ENCODE results near the gene KRTAP2-1.

KRTAP2-1 gene

DNA sequence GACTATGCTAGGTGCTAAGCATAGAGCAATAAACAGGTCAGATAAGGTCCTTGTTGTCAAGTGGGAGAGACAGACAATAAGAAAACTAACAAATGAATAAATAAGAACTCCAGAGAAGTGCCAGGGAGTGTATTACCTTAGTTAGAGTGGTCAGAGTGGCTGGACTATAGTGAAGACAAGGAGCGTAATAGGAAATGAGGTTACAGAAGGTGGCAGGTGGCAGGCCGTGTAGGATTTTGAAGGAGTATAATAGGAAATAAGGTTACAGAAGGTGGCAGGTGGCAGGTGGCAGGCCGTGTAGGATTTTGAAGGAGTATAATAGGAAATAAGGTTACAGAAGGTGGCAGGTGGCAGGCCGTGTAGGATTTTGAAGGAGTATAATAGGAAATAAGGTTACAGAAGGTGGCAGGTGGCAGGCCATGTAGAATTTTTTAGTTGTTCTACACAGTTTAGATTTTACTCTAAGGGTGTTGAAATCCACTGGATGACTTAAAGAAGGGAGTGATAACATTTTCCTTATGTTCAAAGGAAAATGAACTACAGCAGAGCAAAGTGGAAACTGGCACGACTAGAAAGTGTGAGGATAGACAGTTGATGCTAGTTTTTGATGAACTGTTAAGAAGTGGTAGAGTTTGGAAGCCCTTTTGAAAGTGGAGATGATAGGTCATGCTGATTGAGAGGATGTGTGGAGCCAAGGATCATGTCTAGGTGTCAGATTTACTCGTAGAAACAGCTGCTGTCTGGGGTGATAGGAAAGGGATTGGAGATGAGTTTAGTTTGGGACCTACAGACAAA, 34.6 kb downstream of the KRTAP2-1 start:
- Histone ChIP-seq H3K4ac (ENCODE audit: low read depth in 1 of 2, low read length in 2 of 2) (no peak overlapping the region), H2BK12ac (ENCODE audit: low read length in 2 of 2) (no peak overlapping the region), H3K27ac (ENCODE audit: low read length, poor library complexity, severe bottlenecking) (no peak overlapping the region), H2BK15ac (ENCODE audit: low read depth, poor library complexity, severe bottlenecking) (no peak overlapping the region), H3K23ac (ENCODE audit: low read length in 2 of 2) (no peak overlapping the region), H2BK120ac (ENCODE audit: low read depth, low read length) (no peak overlapping the region), H3K36me3 (ENCODE audit: control insufficient read depth in 1 of 2, insufficient read depth in 2 of 2, low read depth in 1 of 2, low read length in 2 of 2) (no peaks in the 10 kb centered on the region), H4K91ac (ENCODE audit: low read length) (no peak overlapping the region), H2AK5ac (ENCODE audit: low read length, severe bottlenecking) (peak overlapping the region; percentile 20), H3K9ac (ENCODE audit: low read length) (no peak overlapping the region), H2AFZ (ENCODE audit: low read depth, low read length) (no peak overlapping the region), H3K4me1 (ENCODE audit: control insufficient read depth, insufficient read depth, low read depth, low read length) (no peaks in the 10 kb centered on the region), H3K14ac (ENCODE audit: low read length in 2 of 2) (no peak overlapping the region), H3K4me3 (ENCODE audit: insufficient read depth in 1 of 2, low read depth in 1 of 2, low read length in 2 of 2) (no peak overlapping the region), H3K4me2 (ENCODE audit: low read length, poor library complexity, severe bottlenecking) (no peak overlapping the region), H3K27me3 (ENCODE audit: control insufficient read depth in 1 of 2, insufficient read depth in 1 of 2, low read length in 2 of 2) (no peaks in the 10 kb centered on the region), H3K18ac (ENCODE audit: low read depth in 1 of 2, low read length in 2 of 2) (no peak overlapping the region), H4K8ac (ENCODE audit: low read length) (no peak overlapping the region), H2BK5ac (ENCODE audit: low read depth, low read length, poor library complexity, severe bottlenecking) (no peak overlapping the region), H3K79me1 (replicated peaks; ENCODE audit: low read length, poor library complexity, severe bottlenecking) (no peaks in the 10 kb centered on the region), H3K9me3 (ENCODE audit: control insufficient read depth, low read length) (no peaks in the 10 kb centered on the region)
- no peak for DNase-seq
- 91% methylated on average over 6 of the region's 6 CpGs for WGBS

DNA sequence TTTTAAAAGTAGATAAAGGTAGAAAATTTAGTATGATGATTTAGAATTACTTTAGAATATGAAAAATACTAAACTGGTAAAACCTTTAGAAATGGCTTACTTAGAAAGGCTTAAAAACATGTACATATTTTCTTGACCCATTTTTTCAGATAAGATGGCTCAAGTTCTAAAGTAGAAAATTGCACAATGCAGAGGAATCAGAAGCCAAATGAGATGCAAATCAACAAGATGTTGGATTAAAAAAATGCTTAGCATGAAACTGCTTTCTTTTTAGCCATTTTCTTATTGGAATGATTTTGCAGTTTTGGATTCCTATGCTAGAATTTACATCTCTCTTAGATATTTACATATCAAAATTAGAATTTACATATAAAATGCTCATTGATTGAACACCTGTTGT, 36.7 kb downstream of the KRTAP2-1 start:
- Histone ChIP-seq H3K4me1 (ENCODE audit: control insufficient read depth, insufficient read depth, low read depth, low read length) (no peaks in the 10 kb centered on the region), H2AK5ac (ENCODE audit: low read length, severe bottlenecking) (no peak overlapping the region), H3K9ac (ENCODE audit: low read length) (no peak overlapping the region), H3K4me3 (ENCODE audit: insufficient read depth in 1 of 2, low read depth in 1 of 2, low read length in 2 of 2) (no peak overlapping the region), H4K8ac (ENCODE audit: low read length) (no peak overlapping the region), H2BK5ac (ENCODE audit: low read depth, low read length, poor library complexity, severe bottlenecking) (no peak overlapping the region), H2BK12ac (ENCODE audit: low read length in 2 of 2) (no peak overlapping the region), H3K79me1 (replicated peaks; ENCODE audit: low read length, poor library complexity, severe bottlenecking) (no peaks in the 10 kb centered on the region), H3K27me3 (ENCODE audit: control insufficient read depth in 1 of 2, insufficient read depth in 1 of 2, low read length in 2 of 2) (no peaks in the 10 kb centered on the region), H2BK120ac (ENCODE audit: low read depth, low read length) (no peak overlapping the region), H3K27ac (ENCODE audit: low read length, poor library complexity, severe bottlenecking) (no peak overlapping the region), H4K91ac (ENCODE audit: low read length) (no peak overlapping the region), H3K9me3 (ENCODE audit: control insufficient read depth, low read length) (no peaks in the 10 kb centered on the region), H3K4me2 (ENCODE audit: low read length, poor library complexity, severe bottlenecking) (no peak overlapping the region), H3K23ac (ENCODE audit: low read length in 2 of 2) (no peak overlapping the region), H2AFZ (ENCODE audit: low read depth, low read length) (no peak overlapping the region), H2BK15ac (ENCODE audit: low read depth, poor library complexity, severe bottlenecking) (no peak overlapping the region), H3K14ac (ENCODE audit: low read length in 2 of 2) (no peak overlapping the region), H3K36me3 (ENCODE audit: control insufficient read depth in 1 of 2, insufficient read depth in 2 of 2, low read depth in 1 of 2, low read length in 2 of 2) (no peaks in the 10 kb centered on the region), H3K18ac (ENCODE audit: low read depth in 1 of 2, low read length in 2 of 2) (no peak overlapping the region), H3K4ac (ENCODE audit: low read depth in 1 of 2, low read length in 2 of 2) (no peak overlapping the region)
- DNase-seq, result no peak

DNA sequence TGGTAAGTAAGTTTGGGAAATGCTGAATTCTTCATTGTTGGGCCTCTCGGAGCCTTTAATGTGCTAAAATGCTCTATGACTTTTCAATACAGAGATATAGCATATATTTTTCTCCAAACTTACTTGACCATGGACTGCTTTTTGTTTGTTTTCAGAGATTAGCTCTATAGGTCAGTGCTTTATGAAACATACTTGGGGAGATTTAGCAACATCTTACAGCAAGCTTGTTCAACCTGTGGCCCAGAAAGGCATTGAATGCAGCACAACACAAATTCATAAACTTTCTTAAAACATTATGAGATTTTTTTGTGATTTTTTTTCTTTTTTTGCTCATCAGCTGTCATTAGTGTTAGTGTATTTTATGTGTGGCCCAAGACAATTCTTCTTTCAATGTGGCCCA, 37.2 kb downstream of the KRTAP2-1 start:
- H3K79me1 ChIP-seq (replicated peaks; ENCODE audit: low read length, poor library complexity, severe bottlenecking), result no peaks in the 10 kb centered on the region
- H2AK5ac ChIP-seq (ENCODE audit: low read length, severe bottlenecking), result no peak overlapping the region
- no peak overlapping the region for H2BK120ac ChIP-seq (ENCODE audit: low read depth, low read length)
- no peaks in the 10 kb centered on the region for H3K36me3 ChIP-seq (ENCODE audit: control insufficient read depth in 1 of 2, insufficient read depth in 2 of 2, low read depth in 1 of 2, low read length in 2 of 2)
- H3K14ac ChIP-seq (ENCODE audit: low read length in 2 of 2), result no peak overlapping the region
- no peak overlapping the region for H4K91ac ChIP-seq (ENCODE audit: low read length)
- no peak for DNase-seq
- no peaks in the 10 kb centered on the region for H3K9me3 ChIP-seq (ENCODE audit: control insufficient read depth, low read length)
- no peak overlapping the region for H3K27ac ChIP-seq (ENCODE audit: low read length, poor library complexity, severe bottlenecking)
- H3K9ac ChIP-seq (ENCODE audit: low read length), result no peak overlapping the region
- no peak overlapping the region for H2AFZ ChIP-seq (ENCODE audit: low read depth, low read length)
- no peak overlapping the region for H2BK5ac ChIP-seq (ENCODE audit: low read depth, low read length, poor library complexity, severe bottlenecking)
- H2BK12ac ChIP-seq (ENCODE audit: low read length in 2 of 2), result no peak overlapping the region
- H3K23ac ChIP-seq (ENCODE audit: low read length in 2 of 2), result no peak overlapping the region
- no peak overlapping the region for H3K4ac ChIP-seq (ENCODE audit: low read depth in 1 of 2, low read length in 2 of 2)
- no peak overlapping the region for H2BK15ac ChIP-seq (ENCODE audit: low read depth, poor library complexity, severe bottlenecking)
- H3K4me2 ChIP-seq (ENCODE audit: low read length, poor library complexity, severe bottlenecking), result no peak overlapping the region
- no peaks in the 10 kb centered on the region for H3K27me3 ChIP-seq (ENCODE audit: control insufficient read depth in 1 of 2, insufficient read depth in 1 of 2, low read length in 2 of 2)
- no peak overlapping the region for H3K18ac ChIP-seq (ENCODE audit: low read depth in 1 of 2, low read length in 2 of 2)
- H3K4me1 ChIP-seq (ENCODE audit: control insufficient read depth, insufficient read depth, low read depth, low read length), result no peaks in the 10 kb centered on the region
- no peak overlapping the region for H3K4me3 ChIP-seq (ENCODE audit: insufficient read depth in 1 of 2, low read depth in 1 of 2, low read length in 2 of 2)
- WGBS, result no CpG with 5 or more reads among the region's 1 CpG
- no peak overlapping the region for H4K8ac ChIP-seq (ENCODE audit: low read length)

DNA sequence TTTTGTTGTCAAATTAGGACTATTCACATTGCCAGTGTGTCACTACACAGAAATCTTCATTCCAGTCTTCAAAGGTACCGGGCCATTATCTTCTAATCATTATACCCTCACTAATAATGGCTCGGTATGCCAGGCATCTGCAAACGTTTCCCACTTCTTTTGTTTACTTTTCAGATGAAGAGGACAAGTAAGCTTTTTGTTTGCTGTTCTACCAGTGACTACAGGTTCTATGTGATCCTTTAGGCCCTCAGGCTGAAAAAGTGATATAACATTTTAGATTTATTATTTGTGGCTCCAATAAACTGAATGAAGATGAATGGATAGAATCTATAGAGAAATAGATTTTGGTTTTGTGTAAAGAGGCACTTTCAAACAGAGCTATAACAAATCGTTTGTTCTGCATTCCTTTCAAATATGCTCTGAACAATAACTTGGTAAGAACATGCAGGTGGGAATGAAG, 37.8 kb downstream of the KRTAP2-1 start:
- Histone ChIP-seq H2AFZ (ENCODE audit: low read depth, low read length) (no peak overlapping the region), H3K36me3 (ENCODE audit: control insufficient read depth in 1 of 2, insufficient read depth in 2 of 2, low read depth in 1 of 2, low read length in 2 of 2) (no peaks in the 10 kb centered on the region), H4K8ac (ENCODE audit: low read length) (no peak overlapping the region), H4K91ac (ENCODE audit: low read length) (no peak overlapping the region), H3K4me1 (ENCODE audit: control insufficient read depth, insufficient read depth, low read depth, low read length) (no peaks in the 10 kb centered on the region), H3K9me3 (ENCODE audit: control insufficient read depth, low read length) (no peaks in the 10 kb centered on the region), H3K27ac (ENCODE audit: low read length, poor library complexity, severe bottlenecking) (no peak overlapping the region), H3K4me3 (ENCODE audit: insufficient read depth in 1 of 2, low read depth in 1 of 2, low read length in 2 of 2) (no peak overlapping the region), H3K4ac (ENCODE audit: low read depth in 1 of 2, low read length in 2 of 2) (no peak overlapping the region), H3K4me2 (ENCODE audit: low read length, poor library complexity, severe bottlenecking) (no peak overlapping the region), H2BK5ac (ENCODE audit: low read depth, low read length, poor library complexity, severe bottlenecking) (no peak overlapping the region), H3K9ac (ENCODE audit: low read length) (no peak overlapping the region), H3K14ac (ENCODE audit: low read length in 2 of 2) (no peak overlapping the region), H2BK12ac (ENCODE audit: low read length in 2 of 2) (no peak overlapping the region), H2BK120ac (ENCODE audit: low read depth, low read length) (no peak overlapping the region), H2BK15ac (ENCODE audit: low read depth, poor library complexity, severe bottlenecking) (no peak overlapping the region), H3K18ac (ENCODE audit: low read depth in 1 of 2, low read length in 2 of 2) (no peak overlapping the region), H3K27me3 (ENCODE audit: control insufficient read depth in 1 of 2, insufficient read depth in 1 of 2, low read length in 2 of 2) (no peaks in the 10 kb centered on the region), H3K79me1 (replicated peaks; ENCODE audit: low read length, poor library complexity, severe bottlenecking) (no peaks in the 10 kb centered on the region), H2AK5ac (ENCODE audit: low read length, severe bottlenecking) (no peak overlapping the region), H3K23ac (ENCODE audit: low read length in 2 of 2) (no peak overlapping the region)
- no peak for DNase-seq
- WGBS, result 50% methylated on average over 1 of the region's 4 CpGs

Measured in mesenchymal stem cell (in vitro differentiated cells and primary cell).